H1 (cell line): ENCODE measurements around the gene EFCAB6.

Experiments
- CTCF ChIP-seq, 3 experiments: IDR thresholded peaks; 1 replicate in 2 of 3; 2 replicates in 1 of 3; pipeline versions ENCODE4 v1.5.1 to v1.6.1; 2011; ENCODE audit warnings: low read length in 3 of 3, mild to moderate bottlenecking in 3 of 3, inconsistent platforms in 2 of 3, low read depth in 1 of 3, moderate library complexity in 1 of 3; ENCODE audit not compliant: insufficient read depth in 1 of 3; ENCODE audit errors: control extremely low read depth in 1 of 3
- EZH2 ChIP-seq: fragments of 200-600 bp; sonication (generic); IDR thresholded peaks from 2 replicates; pipeline ENCODE4 v1.7.1; 2012; ENCODE audit warnings: low read depth, mild to moderate bottlenecking, moderate library complexity, low read length, inconsistent platforms; ENCODE audit not compliant: severe bottlenecking
- GABPA ChIP-seq: IDR thresholded peaks from 2 replicates; pipeline ENCODE4 v1.6.1; 2011; ENCODE audit warnings: mild to moderate bottlenecking, low read length, moderate library complexity, borderline replicate concordance; ENCODE audit not compliant: insufficient read depth
- GTF2F1 ChIP-seq: IDR thresholded peaks from 2 replicates; pipeline ENCODE4 v1.6.1; 2012; ENCODE audit warnings: low read depth, low read length, improper control_type of control experiment, borderline replicate concordance
- KDM1A ChIP-seq: fragments of 200-600, 300-600 bp; sonication (generic); IDR thresholded peaks from 2 replicates; pipeline ENCODE4 v1.7.1; 2016; ENCODE audit warnings: mild to moderate bottlenecking, low read length, borderline replicate concordance
- MAX ChIP-seq: IDR thresholded peaks from 2 replicates; pipeline ENCODE4 v1.6.1; 2012; ENCODE audit warnings: inconsistent platforms
- POLR2A ChIP-seq, 2 experiments: IDR thresholded peaks; 1 replicate in 1 of 2; 2 replicates in 1 of 2; pipeline ENCODE4 v1.6.1; 2011; ENCODE audit warnings: low read depth in 2 of 2, low read length in 2 of 2, mild to moderate bottlenecking in 2 of 2; ENCODE audit errors: control extremely low read depth in 1 of 2
- POU5F1 ChIP-seq: IDR thresholded peaks from 2 replicates; pipeline ENCODE4 v1.6.1; 2011; ENCODE audit warnings: low read depth, mild to moderate bottlenecking, low read length, moderate library complexity
- RBBP5 ChIP-seq: IDR thresholded peaks from 2 replicates; pipeline ENCODE4 v1.7.1; 2012; ENCODE audit warnings: low read depth, mild to moderate bottlenecking, inconsistent platforms, low read length, moderate library complexity, borderline replicate concordance
- YY1 ChIP-seq: IDR thresholded peaks from 2 replicates; pipeline ENCODE4 v1.6.1; 2011; ENCODE audit warnings: low read depth, mild to moderate bottlenecking, low read length

GRCh38 chr22:43726322-43726721, 85.8 kb downstream of the EFCAB6 start:
- TF ChIP-seq EZH2 (no peak), MAX (no peak), GTF2F1 (no peak), GABPA (no peak), YY1 (no peak), CTCF (IDR thresholded peaks at IDR 0.05; ENCODE audit: control extremely low read depth in 1 of 3, insufficient read depth in 1 of 3, low read depth in 1 of 3, low read length in 3 of 3) (no peak), RBBP5 (no peak), POU5F1 (no peak), KDM1A (no peak), POLR2A (IDR thresholded peaks at IDR 0.05; ENCODE audit: control extremely low read depth in 1 of 2, low read depth in 2 of 2, low read length in 2 of 2) (no peak)
